IMR-90 (cell line): Measurements from ENCODE around the gene PPP1R27. TPM values are rescaled to one million over a fixed set of nuclear protein-coding genes. Genes with fewer than 3 reads are reported as not detected.

Source experiments
- ATAC-seq: fragments of 200-7000 bp; cut with Tn5 transposase; 2 replicates; pipeline ENCODE4 v1.9.1; 2020; ENCODE audit warnings: low read depth, mild to moderate bottlenecking, moderate library complexity
- BruUV-seq: library from RNA; stranded (reverse); fragments of 400-500 nt; replicated peaks from 2 replicates; lab custom pipeline; 2021; lab: Mats Ljungman, UMichigan
- CTCF ChIA-PET: fragments of 300-600 bp; formaldehyde crosslinking; extraction: SDS; loops from one replicate; lab custom pipeline; 2021; ENCODE audit warnings: antibody characterized with exemption; lab: Yijun Ruan, JAX
- POLR2A ChIA-PET: fragments of 300-600 bp; sonication (Branson Sonifier 250); formaldehyde crosslinking; loops from one replicate; lab custom pipeline; 2022; ENCODE audit warnings: antibody characterized with exemption; ENCODE audit not compliant: unreplicated experiment; lab: Charles Lee
- DNase-seq: peaks from one replicate; pipeline ENCODE4 v3.0.0; 2013
- H2AFZ ChIP-seq: replicated peaks from 2 replicates; pipeline ENCODE3; 2013; ENCODE audit warnings: low read length, mild to moderate bottlenecking; ENCODE audit not compliant: poor library complexity
- H2AK5ac ChIP-seq: 2 replicates; pipeline ENCODE4 v1.6.1; 2013; ENCODE audit warnings: low read depth, low read length, inconsistent platforms
- H2AK9ac ChIP-seq: replicated peaks from 2 replicates; pipeline ENCODE3; 2013; ENCODE audit warnings: mild to moderate bottlenecking, low read depth, low read length, moderate library complexity; ENCODE audit not compliant: poor library complexity
- H2BK120ac ChIP-seq: 2 replicates; pipeline ENCODE4 v1.6.1; 2013; ENCODE audit warnings: low read depth, low read length, inconsistent platforms
- H2BK15ac ChIP-seq: 3 replicates; pipeline ENCODE4 v1.6.1; 2013; ENCODE audit warnings: low read depth, low read length, inconsistent platforms
- H2BK20ac ChIP-seq: 2 replicates; pipeline ENCODE4 v1.6.1; 2013; ENCODE audit warnings: low read depth, mild to moderate bottlenecking, inconsistent platforms, low read length, moderate library complexity
- H2BK5ac ChIP-seq: 2 replicates; pipeline ENCODE4 v1.6.1; 2013; ENCODE audit warnings: mild to moderate bottlenecking, low read depth, low read length, inconsistent platforms; ENCODE audit not compliant: poor library complexity, severe bottlenecking
- H3K14ac ChIP-seq: replicated peaks from 2 replicates; pipeline ENCODE4 v1.6.1; 2013; ENCODE audit warnings: low read depth, low read length, inconsistent platforms
- H3K18ac ChIP-seq: 2 replicates; pipeline ENCODE4 v1.6.1; 2013; ENCODE audit warnings: low read depth, low read length, control low read depth
- H3K23ac ChIP-seq: 2 replicates; pipeline ENCODE4 v1.6.1; 2013; ENCODE audit warnings: low read depth, low read length, inconsistent platforms
- H3K27ac ChIP-seq: 2 replicates; pipeline ENCODE4 v1.5.1; 2013; ENCODE audit warnings: mild to moderate bottlenecking, control low read depth, low read length; ENCODE audit not compliant: insufficient read depth
- H3K27me3 ChIP-seq: 2 replicates; pipeline ENCODE4 v1.6.1; 2013; ENCODE audit warnings: low read length; ENCODE audit not compliant: control insufficient read depth, insufficient read depth
- H3K36me3 ChIP-seq: 2 replicates; pipeline ENCODE4 v1.6.1; 2013; ENCODE audit warnings: low read length, mixed read lengths; ENCODE audit not compliant: control insufficient read depth, insufficient read depth
- H3K4ac ChIP-seq: 2 replicates; pipeline ENCODE4 v1.6.1; 2013; ENCODE audit warnings: low read depth, low read length, inconsistent platforms
- H3K4me1 ChIP-seq: 2 replicates; pipeline ENCODE4 v1.6.1; 2013; ENCODE audit warnings: low read length, mixed read lengths; ENCODE audit not compliant: control insufficient read depth, insufficient read depth
- H3K4me2 ChIP-seq: 2 replicates; pipeline ENCODE4 v1.6.1; 2013; ENCODE audit warnings: low read depth, mild to moderate bottlenecking, control low read depth, low read length, moderate library complexity
- H3K4me3 ChIP-seq: 2 replicates; pipeline ENCODE4 v1.5.1; 2013; ENCODE audit warnings: low read depth, mild to moderate bottlenecking, control low read depth, low read length, moderate library complexity; ENCODE audit not compliant: insufficient read depth
- H3K56ac ChIP-seq: 2 replicates; pipeline ENCODE4 v1.6.1; 2013; ENCODE audit warnings: low read length, inconsistent platforms; ENCODE audit not compliant: insufficient read depth; ENCODE audit errors: extremely low read depth
- H3K79me1 ChIP-seq, 2 experiments: 2 replicates each; pipeline ENCODE4 v1.6.1; 2013; ENCODE audit warnings: low read length in 2 of 2, inconsistent platforms in 1 of 2, low read depth in 1 of 2
- H3K9ac ChIP-seq: 2 replicates; pipeline ENCODE4 v1.6.1; 2013; ENCODE audit warnings: low read depth, low read length, control low read depth
- H3K9me1 ChIP-seq: 2 replicates; pipeline ENCODE4 v1.6.1; 2013; ENCODE audit warnings: low read length, inconsistent platforms; ENCODE audit not compliant: insufficient read depth
- H3K9me3 ChIP-seq: 2 replicates; pipeline ENCODE4 v1.6.1; 2013; ENCODE audit warnings: low read length; ENCODE audit not compliant: control insufficient read depth, insufficient read depth
- H4K20me1 ChIP-seq: 2 replicates; pipeline ENCODE4 v1.6.1; 2013; ENCODE audit warnings: low read length, inconsistent platforms; ENCODE audit not compliant: insufficient read depth
- H4K5ac ChIP-seq: 2 replicates; pipeline ENCODE4 v1.6.1; 2013; ENCODE audit warnings: mild to moderate bottlenecking, low read depth, low read length, control low read depth
- H4K8ac ChIP-seq, 2 experiments: 2 replicates each; pipeline ENCODE4 v1.6.1; 2013; ENCODE audit warnings: low read depth in 2 of 2, low read length in 2 of 2, control low read depth in 1 of 2, inconsistent platforms in 1 of 2
- H4K91ac ChIP-seq: 2 replicates; pipeline ENCODE4 v1.6.1; 2013; ENCODE audit warnings: low read depth, low read length, inconsistent platforms; ENCODE audit not compliant: insufficient read depth
- CHD1 ChIP-seq: IDR thresholded peaks from 2 replicates; pipeline ENCODE4 v1.6.1; 2012; ENCODE audit warnings: low read depth, low read length, improper control_type of control experiment
- MAZ ChIP-seq: IDR thresholded peaks from 2 replicates; pipeline ENCODE4 v1.6.1; 2012; ENCODE audit warnings: low read depth, mild to moderate bottlenecking, low read length, improper control_type of control experiment, moderate library complexity, borderline replicate concordance
- NFE2L2 ChIP-seq: fragments of 150-350 bp; IDR thresholded peaks from 2 replicates; pipeline ENCODE4 v1.6.1; 2016; ENCODE audit warnings: low read depth, mild to moderate bottlenecking, low read length
- RFX5 ChIP-seq: IDR thresholded peaks from 2 replicates; pipeline ENCODE4 v1.8.0; 2012; ENCODE audit warnings: low read depth, mild to moderate bottlenecking, low read length, moderate library complexity
- WGBS, 2 experiments: methylation state at CpG; one replicate each; pipeline versions ENCODE4 v1.1.5 to v1.1.7; 2013; ENCODE audit warnings: missing lambda C conversion rate in 2 of 2; ENCODE audit not compliant: insufficient read length in 1 of 2; ENCODE audit errors: extremely low coverage in 2 of 2; 5-methylcytosine and 5-hydroxymethylcytosine counted together
- dilution Hi-C: fragments of 300-500 bp; cut with HindIII; formaldehyde crosslinking; loops from one replicate; pipeline ENCODE4 v1.14.3; 2018; ENCODE audit warnings: low sequenced_read_pairs; ENCODE audit not compliant: unreplicated experiment
- in situ Hi-C: fragments of 300-500 bp; cut with MboI; formaldehyde crosslinking; loops from 3 replicates; pipeline ENCODE4 v1.14.3; 2019; ENCODE audit warnings: low sequenced_read_pairs, inconsistent platforms, mixed read lengths
- intact Hi-C: fragments of 100-400 bp; cut with micrococcal nuclease; formaldehyde crosslinking; loops from 2 replicates; pipeline ENCODE4 v1.10.0; 2022
- polyA plus RNA-seq, 3 experiments: library from polyadenylated mRNA; depleted of rRNA; stranded (reverse); fragments of >200 nt; gene quantifications; 2 replicates each; pipeline ENCODE4 v1.2.3, GENCODE V29; 2012; ENCODE audit warnings: low replicate concordance in 1 of 3
- total RNA-seq: library from RNA; depleted of rRNA; stranded (reverse); fragments of >200 nt; gene quantifications from 2 replicates; pipeline ENCODE4 v1.2.3, GENCODE V29; 2012
- TF ChIP-seq, protein P1 (sequence below): conservative IDR thresholded peaks from 2 replicates; pipeline ENCODE4 v1.5.1; 2012; ENCODE audit warnings: mild to moderate bottlenecking, low read depth, low read length, improper control_type of control experiment

PPP1R27 gene
- total and polyA plus RNA-seq, 2 of the 4 experiments (the other 2 are of a cell fraction), result 0.21 TPM; not detected in 1

DNA sequence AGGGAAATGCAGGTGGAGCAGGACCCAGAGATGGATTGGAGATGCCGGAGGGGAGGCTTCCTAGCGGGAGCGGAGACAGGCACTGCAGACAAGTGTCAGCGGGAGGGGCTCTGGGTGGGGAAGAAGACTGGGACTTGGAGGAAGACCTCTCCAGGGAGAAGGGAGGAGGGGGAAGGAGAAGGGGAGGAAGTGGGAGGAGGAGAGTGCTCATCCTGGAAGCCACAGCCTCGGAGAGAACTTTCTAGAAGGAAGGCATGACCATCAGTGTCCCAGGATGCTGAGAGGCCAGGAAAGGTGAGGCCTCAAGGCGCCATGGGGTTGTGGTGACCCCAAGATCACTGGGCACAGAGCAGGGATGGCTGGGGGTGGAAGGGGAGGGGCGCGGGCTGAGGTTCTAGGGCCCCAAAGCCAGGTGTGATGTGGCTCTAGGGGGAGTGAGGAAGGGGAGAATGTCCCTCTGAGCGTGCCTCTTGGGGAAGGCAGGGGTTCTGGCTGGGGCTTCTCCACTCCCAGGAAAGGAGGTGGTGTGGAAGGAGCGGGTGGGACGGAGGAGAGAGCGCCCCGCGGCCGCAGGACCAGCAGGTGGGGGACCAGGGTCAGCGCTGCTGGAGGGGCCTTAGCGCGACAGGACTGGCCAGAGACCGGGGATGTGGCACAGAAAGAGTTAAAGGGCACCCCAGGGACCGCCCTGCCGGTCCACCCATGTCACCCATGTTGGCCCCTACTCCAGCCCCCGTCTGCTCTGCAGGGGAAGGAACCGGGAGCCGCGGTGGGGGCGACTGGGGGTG is 31.8 kb downstream of the PPP1R27 start:
- POLR2A ChIA-PET, result no interaction called here
- Histone ChIP-seq H2BK15ac (no peak overlapping the region), H2BK5ac (no peak overlapping the region), H3K9ac (no peak overlapping the region), H2AK5ac (no peak overlapping the region), H3K14ac (no peak overlapping the region), H2AK9ac (peak overlapping the region; percentile 61), H4K20me1 (no peaks in the 10 kb centered on the region), H3K4me2 (no peak overlapping the region), H3K36me3 (no peaks in the 10 kb centered on the region), H2AFZ (peak overlapping the region; percentile 23), H4K5ac (no peak overlapping the region), H3K4me1 (no peaks in the 10 kb centered on the region), H3K27me3 (peaks cover 74% of the 10 kb centered on the region), H3K18ac (no peak overlapping the region), H3K4ac (no peak overlapping the region), H2BK120ac (no peak overlapping the region), H2BK20ac (no peak overlapping the region), H3K56ac (no peak overlapping the region), H4K91ac (no peak overlapping the region), H3K23ac (no peak overlapping the region), H3K79me1 (no peaks in the 10 kb centered on the region), H3K9me1 (no peaks in the 10 kb centered on the region), H4K8ac (no peak overlapping the region), H3K4me3 (no peak overlapping the region), H3K9me3 (peaks cover 8% of the 10 kb centered on the region), H3K27ac (no peak overlapping the region)
- ATAC-seq (no peak), DNase-seq (no peak)
- no TSS peak for BruUV-seq
- 8% methylated on average over 4 of the region's 26 CpGs; no CpG with 5 or more reads in 1 of the 2 experiments for WGBS, 2 experiments
- CTCF ChIA-PET, result no interaction called here
- intact Hi-C loops (no loop called here), dilution Hi-C loops (no loop called here), in situ Hi-C loops (no loop called here)
- TF ChIP-seq, protein P1, sequence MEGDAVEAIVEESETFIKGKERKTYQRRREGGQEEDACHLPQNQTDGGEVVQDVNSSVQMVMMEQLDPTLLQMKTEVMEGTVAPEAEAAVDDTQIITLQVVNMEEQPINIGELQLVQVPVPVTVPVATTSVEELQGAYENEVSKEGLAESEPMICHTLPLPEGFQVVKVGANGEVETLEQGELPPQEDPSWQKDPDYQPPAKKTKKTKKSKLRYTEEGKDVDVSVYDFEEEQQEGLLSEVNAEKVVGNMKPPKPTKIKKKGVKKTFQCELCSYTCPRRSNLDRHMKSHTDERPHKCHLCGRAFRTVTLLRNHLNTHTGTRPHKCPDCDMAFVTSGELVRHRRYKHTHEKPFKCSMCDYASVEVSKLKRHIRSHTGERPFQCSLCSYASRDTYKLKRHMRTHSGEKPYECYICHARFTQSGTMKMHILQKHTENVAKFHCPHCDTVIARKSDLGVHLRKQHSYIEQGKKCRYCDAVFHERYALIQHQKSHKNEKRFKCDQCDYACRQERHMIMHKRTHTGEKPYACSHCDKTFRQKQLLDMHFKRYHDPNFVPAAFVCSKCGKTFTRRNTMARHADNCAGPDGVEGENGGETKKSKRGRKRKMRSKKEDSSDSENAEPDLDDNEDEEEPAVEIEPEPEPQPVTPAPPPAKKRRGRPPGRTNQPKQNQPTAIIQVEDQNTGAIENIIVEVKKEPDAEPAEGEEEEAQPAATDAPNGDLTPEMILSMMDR, result no peak
- no peak for TF ChIP-seq MAZ
- no peak for TF ChIP-seq RFX5
- TF ChIP-seq CHD1, result no peak
- TF ChIP-seq NFE2L2, result no peak
